Left forelimb (tissue), 1 donor: Measurements from ENCODE around the gene GPR152.

ENCODE experiments used
- DNase-seq: peaks from one replicate; pipeline ENCODE4 v3.0.0-alpha.2; 2018; ENCODE audit warnings: low spot score

The GPR152 gene

GRCh38 chr11:67465189-67465510 is 12.6 kb upstream of the GPR152 start:
- DNase-seq, result no peak

- DNase-seq, result peak; percentile 82
These were observed 12.1 kb upstream of the GPR152 start for GRCh38 chr11:67464411-67465188.

- DNase-seq, result no peak
These were observed 11.3 kb upstream of the GPR152 start for GRCh38 chr11:67463680-67464410.

- no peak for DNase-seq
These were observed 10.7 kb upstream of the GPR152 start for GRCh38 chr11:67463186-67463585.

GRCh38 chr11:67458266-67458665 is 5.7 kb upstream of the GPR152 start:
- DNase-seq, result no peak

GRCh38 chr11:67457453-67457852 is 4.9 kb upstream of the GPR152 start:
- DNase-seq, result no peak

- no peak for DNase-seq
These were observed 3.7 kb upstream of the GPR152 start for GRCh38 chr11:67456068-67456705.

- no peak for DNase-seq
These were observed 2.5 kb upstream of the GPR152 start, which contains the start of gene CABP4 for GRCh38 chr11:67455054-67455453. TSS of gene CABP4 (plus strand) at chr11:67455354. CDS start at chr11:67455424, 70 bp downstream.

- no peak for DNase-seq
These were observed 1.5 kb upstream of the GPR152 start for GRCh38 chr11:67453816-67454732.

- no peak for DNase-seq
These were observed 912 bp downstream of the GPR152 start for GRCh38 chr11:67451658-67451976.

- DNase-seq, result no peak
These were observed 1.5 kb downstream of the GPR152 start for GRCh38 chr11:67450796-67451657.

GRCh38 chr11:67449116-67449844 is 3.2 kb downstream of the GPR152 start:
- no peak for DNase-seq

- DNase-seq, result no peak
These were observed 4.3 kb downstream of the GPR152 start for GRCh38 chr11:67448220-67448609.

GRCh38 chr11:67445515-67445914 is 7.0 kb downstream of the GPR152 start:
- no peak for DNase-seq

- no peak for DNase-seq
These were observed 9.8 kb downstream of the GPR152 start for GRCh38 chr11:67442504-67443404.

GRCh38 chr11:67441731-67442351 is 10.7 kb downstream of the GPR152 start:
- no peak for DNase-seq

GRCh38 chr11:67441098-67441563 is 11.4 kb downstream of the GPR152 start:
- DNase-seq, result no peak

- no peak for DNase-seq
These were observed 12.1 kb downstream of the GPR152 start for GRCh38 chr11:67440229-67441097.
